GM23338 (cell line): ENCODE data around the gene UBASH3A. TPM values are rescaled to one million over a fixed set of nuclear protein-coding genes. Genes with fewer than 3 reads are reported as not detected.

Experiments used
- ATAC-seq: fragments of 200-7000 bp; cut with Tn5 transposase; 3 replicates; pipeline ENCODE4 v1.9.1; 2020
- DNase-seq: peaks from one replicate; pipeline ENCODE4 v3.0.0-alpha.2; 2015; ENCODE audit warnings: low spot score
- H2AFZ ChIP-seq: fragments of 200-600 bp; sonication (generic); 2 replicates; pipeline ENCODE4 v1.8.0; 2016; ENCODE audit warnings: antibody characterized with exemption, mild to moderate bottlenecking, moderate library complexity
- H3F3A ChIP-seq: fragments of 200-600 bp; sonication (generic); replicated peaks from 2 replicates; pipeline ENCODE4 v1.8.0; 2017; ENCODE audit warnings: antibody characterized with exemption, mixed run types, low read depth
- H3K27ac ChIP-seq: fragments of 200-600 bp; sonication (generic); 2 replicates; pipeline ENCODE4 v1.6.1; 2016; ENCODE audit warnings: low read depth
- H3K27me3 ChIP-seq: fragments of 200-600 bp; sonication (generic); 2 replicates; pipeline ENCODE4 v1.8.0; 2016; ENCODE audit warnings: mild to moderate bottlenecking, mixed run types, moderate library complexity; ENCODE audit not compliant: insufficient read depth
- H3K36me3 ChIP-seq: fragments of 200-600 bp; sonication (generic); 2 replicates; pipeline ENCODE4 v1.8.0; 2016; ENCODE audit warnings: mild to moderate bottlenecking; ENCODE audit not compliant: insufficient read depth
- H3K4me1 ChIP-seq: fragments of 200-600 bp; sonication (generic); 2 replicates; pipeline ENCODE4 v1.8.0; 2016; ENCODE audit warnings: mild to moderate bottlenecking, moderate library complexity; ENCODE audit not compliant: insufficient read depth
- H3K4me2 ChIP-seq: fragments of 200-600 bp; sonication (generic); 2 replicates; pipeline ENCODE4 v1.7.1; 2017; ENCODE audit warnings: mixed run types
- H3K4me3 ChIP-seq: fragments of 200-600 bp; sonication (generic); 2 replicates; pipeline ENCODE4 v1.6.1; 2016; ENCODE audit warnings: mixed run types
- H3K79me2 ChIP-seq: fragments of 200-600 bp; sonication (generic); replicated peaks from 2 replicates; pipeline ENCODE4 v1.8.0; 2017; ENCODE audit warnings: mild to moderate bottlenecking; ENCODE audit not compliant: insufficient read depth
- H3K9me2 ChIP-seq: fragments of 200-600 bp; sonication (generic); 2 replicates; pipeline ENCODE4 v1.8.0; 2017; ENCODE audit not compliant: insufficient read depth
- H4K20me1 ChIP-seq: fragments of 200-600 bp; sonication (generic); replicated peaks from 2 replicates; pipeline ENCODE4 v1.8.0; 2017; ENCODE audit warnings: mild to moderate bottlenecking; ENCODE audit not compliant: insufficient read depth
- H3K27ac Mint-ChIP-seq: 2 replicates; pipeline ENCODE4 v1.8.0; 2020; ENCODE audit warnings: inconsistent platforms, mild to moderate bottlenecking, moderate library complexity, mixed read lengths
- H3K27me3 Mint-ChIP-seq: 3 replicates; pipeline ENCODE4 v1.8.0; 2022; ENCODE audit warnings: low read depth, mild to moderate bottlenecking, moderate library complexity, mixed read lengths, inconsistent platforms; ENCODE audit not compliant: insufficient read depth, poor library complexity
- H3K36me3 Mint-ChIP-seq: 3 replicates; pipeline ENCODE4 v1.8.0; 2021; ENCODE audit warnings: low read depth, mild to moderate bottlenecking, inconsistent platforms, moderate library complexity, mixed read lengths
- H3K4me1 Mint-ChIP-seq: 3 replicates; pipeline ENCODE4 v1.8.0; 2020; ENCODE audit warnings: mild to moderate bottlenecking, inconsistent platforms, mixed read lengths
- H3K4me3 Mint-ChIP-seq: 3 replicates; pipeline ENCODE4 v1.8.0; 2021; ENCODE audit warnings: moderate library complexity, mild to moderate bottlenecking, inconsistent platforms, mixed read lengths
- H3K9me3 Mint-ChIP-seq: 3 replicates; pipeline ENCODE4 v1.8.0; 2020; ENCODE audit warnings: moderate library complexity, mild to moderate bottlenecking, inconsistent platforms, mixed read lengths
- CREB1 ChIP-seq: fragments of 250-450 bp; sonication (Bioruptor Pico); IDR thresholded peaks from 2 replicates; pipeline ENCODE4 v1.5.0; 2020; ENCODE audit warnings: low read depth, mild to moderate bottlenecking, moderate library complexity
- CTCF ChIP-seq, 2 experiments: fragments of 200-600 bp in 1 of 2; sonication (generic) in 1 of 2; conservative IDR thresholded peaks; 2 replicates each; pipeline versions ENCODE4 v1.5.1 to v1.6.1; 2016 to 2017; ENCODE audit warnings: antibody characterized with exemption in 2 of 2, low read depth in 2 of 2, mild to moderate bottlenecking in 2 of 2, moderate library complexity in 1 of 2
- ETS1 ChIP-seq: IDR thresholded peaks from 2 replicates; pipeline ENCODE4 v1.6.1; 2016; ENCODE audit warnings: antibody characterized with exemption
- EZH2 ChIP-seq: fragments of 200-600 bp; sonication (generic); IDR thresholded peaks from one replicate; pipeline ENCODE4 v1.8.0; 2017; ENCODE audit warnings: antibody characterized with exemption, mild to moderate bottlenecking, low read depth; ENCODE audit not compliant: unreplicated experiment
- EZH2phosphoT487 ChIP-seq: fragments of 200-600 bp; sonication (generic); IDR thresholded peaks from one replicate; pipeline ENCODE4 v1.8.1; 2018; ENCODE audit warnings: antibody characterized with exemption; ENCODE audit not compliant: unreplicated experiment
- JUNB ChIP-seq: IDR thresholded peaks from one replicate; pipeline ENCODE4 v1.6.1; 2016; ENCODE audit warnings: antibody characterized with exemption; ENCODE audit not compliant: unreplicated experiment
- NANOG ChIP-seq: IDR thresholded peaks from 2 replicates; pipeline ENCODE4 v1.6.1; 2016; ENCODE audit warnings: antibody characterized with exemption, borderline replicate concordance
- POLR2AphosphoS5 ChIP-seq: IDR thresholded peaks from 2 replicates; pipeline ENCODE4 v1.6.1; 2016; ENCODE audit warnings: antibody characterized with exemption, low read depth
- REST ChIP-seq: IDR thresholded peaks from one replicate; pipeline ENCODE4 v1.6.1; 2018; ENCODE audit warnings: antibody characterized with exemption; ENCODE audit not compliant: unreplicated experiment
- STAT1 ChIP-seq: IDR thresholded peaks from one replicate; pipeline ENCODE4 v1.6.1; 2016; ENCODE audit warnings: antibody characterized with exemption; ENCODE audit not compliant: unreplicated experiment
- ZNF114 ChIP-seq: fragments of 250-450 bp; sonication (Bioruptor Pico); IDR thresholded peaks from 2 replicates; pipeline ENCODE4 v1.5.0; 2020; ENCODE audit warnings: mild to moderate bottlenecking, moderate library complexity
- ZNF331 ChIP-seq: fragments of 250-450 bp; sonication (Bioruptor Pico); IDR thresholded peaks from 2 replicates; pipeline ENCODE4 v1.5.0; 2020; ENCODE audit warnings: low read depth, mild to moderate bottlenecking, moderate library complexity
- ZNF462 ChIP-seq: fragments of 250-450 bp; sonication (Bioruptor Pico); IDR thresholded peaks from 2 replicates; pipeline ENCODE4 v1.5.0; 2020; ENCODE audit warnings: mild to moderate bottlenecking, moderate library complexity
- polyA plus RNA-seq: library from polyadenylated mRNA; unstranded; fragments of >200 nt; fragmentation: Nextera tagmentation; extraction: Ambion mirVana; gene quantifications from 2 replicates; pipeline ENCODE4 v1.2.1, GENCODE V29; 2016
- total RNA-seq: library from RNA; depleted of rRNA; stranded (reverse); fragments of >200 nt; shearing (Covaris generic); gene quantifications from 2 replicates; pipeline ENCODE4 v1.2.3, GENCODE V29; 2014

UBASH3A gene
- total and polyA plus RNA-seq, 2 experiments from 2014 or later: not detected

GRCh38 chr21:42479582-42479981 lies 75.9 kb downstream of the UBASH3A start:
- no peaks in the 10 kb centered on the region for H3K79me2 ChIP-seq
- peaks cover 6% of the 10 kb centered on the region for H3K27me3 Mint-ChIP-seq

More at GRCh38 chr21:42479582-42479981, 75.9 kb downstream of the UBASH3A start:
- no peak overlapping the region for H3K4me3 Mint-ChIP-seq
- no peaks in the 10 kb centered on the region for H3K36me3 ChIP-seq
- H3K27ac ChIP-seq: no peak overlapping the region
- H3F3A ChIP-seq: no peaks in the 10 kb centered on the region
- no peak overlapping the region for H2AFZ ChIP-seq
- no peak overlapping the region for H3K4me2 ChIP-seq
- ATAC-seq (no peak), DNase-seq (no peak)
- TF ChIP-seq ETS1: no peak
- no peak for TF ChIP-seq STAT1
- TF ChIP-seq REST: no peak
- TF ChIP-seq NANOG: no peak
- TF ChIP-seq POLR2AphosphoS5: no peak
- TF ChIP-seq ZNF462 (CRISPR knock-in tag): no peak
- no peak for TF ChIP-seq EZH2
- TF ChIP-seq CTCF (conservative IDR thresholded peaks at IDR 0.05; ENCODE audit: low read depth in 2 of 2): no peak
- no peak for TF ChIP-seq ZNF331
- no peak for TF ChIP-seq EZH2phosphoT487
- TF ChIP-seq CREB1 (CRISPR knock-in tag): no peak
- TF ChIP-seq ZNF114 (CRISPR knock-in tag): no peak
- TF ChIP-seq JUNB: no peak
- H3K9me3 Mint-ChIP-seq: no peaks in the 10 kb centered on the region
- no peaks in the 10 kb centered on the region for H3K36me3 Mint-ChIP-seq
- H3K4me1 ChIP-seq: no peaks in the 10 kb centered on the region
- no peak overlapping the region for H3K27ac Mint-ChIP-seq
- H3K9me2 ChIP-seq: no peaks in the 10 kb centered on the region
- H3K4me3 ChIP-seq: no peak overlapping the region
- H3K4me1 Mint-ChIP-seq: peaks cover 10% of the 10 kb centered on the region
- H4K20me1 ChIP-seq: no peaks in the 10 kb centered on the region
- H3K27me3 ChIP-seq: no peaks in the 10 kb centered on the region
